Measurements from ENCODE around the gene TAF1C. TPM values are rescaled to one million over a fixed set of nuclear protein-coding genes. Genes with fewer than 3 reads are reported as not detected.

Gene TAF1C
- total RNA-seq, 4 donors from 2014 or later = 46.7 to 75.5 (median 55.2) TPM

- no peak for DNase-seq (ENCODE audit: low spot score in 2 of 2)
- Histone ChIP-seq H3K9me3 (no peaks in the 10 kb centered on the region), H3K4me1 (no peaks in the 10 kb centered on the region), H3K4me3 (no peak overlapping the region), H3K36me3 (no peaks in the 10 kb centered on the region), H3K27me3 (peaks cover 15% of the 10 kb centered on the region), H3K27ac (no peak overlapping the region)
- no peak for TF ChIP-seq POLR2A (IDR thresholded peaks at IDR 0.05)
- no peak for TF ChIP-seq CTCF (IDR thresholded peaks at IDR 0.05)
- no peak for TF ChIP-seq POLR2AphosphoS5 (IDR thresholded peaks at IDR 0.05)
- no peak for TF ChIP-seq EP300 (IDR thresholded peaks at IDR 0.05)
- WGBS = 36% methylated on average over 9 of the region's 9 CpGs
Measured at GRCh38 chr16:84159007-84159406, 27.9 kb downstream of the TAF1C start.

- Histone ChIP-seq H3K36me3 (no peaks in the 10 kb centered on the region), H3K4me1 (no peaks in the 10 kb centered on the region), H3K27ac (no peak overlapping the region), H3K4me3 (no peak overlapping the region), H3K27me3 (peaks cover 14% of the 10 kb centered on the region), H3K9me3 (no peaks in the 10 kb centered on the region)
- TF ChIP-seq CTCF (IDR thresholded peaks at IDR 0.05) (no peak), POLR2AphosphoS5 (IDR thresholded peaks at IDR 0.05) (no peak)
- no peak for DNase-seq (ENCODE audit: low spot score in 2 of 2)
- 26% methylated on average over 5 of the region's 5 CpGs for WGBS
Measured at GRCh38 chr16:84156342-84156784, 30.5 kb downstream of the TAF1C start.

GRCh38 chr16:84155771-84156170, 31.1 kb downstream of the TAF1C start:
- 91% methylated on average over 6 of the region's 6 CpGs for WGBS
- H3K4me3 ChIP-seq = no peak overlapping the region
- DNase-seq (ENCODE audit: low spot score in 2 of 2) = no peak
- peaks cover 8% of the 10 kb centered on the region for H3K27me3 ChIP-seq
- TF ChIP-seq POLR2AphosphoS5 (IDR thresholded peaks at IDR 0.05) (no peak), EP300 (IDR thresholded peaks at IDR 0.05) (no peak), POLR2A (IDR thresholded peaks at IDR 0.05) (no peak), CTCF (IDR thresholded peaks at IDR 0.05) (no peak)
- no peaks in the 10 kb centered on the region for H3K9me3 ChIP-seq
- no peaks in the 10 kb centered on the region for H3K4me1 ChIP-seq
- H3K36me3 ChIP-seq = no peaks in the 10 kb centered on the region
- H3K27ac ChIP-seq = no peak overlapping the region

- 96% methylated on average over 4 of the region's 4 CpGs for WGBS
- Histone ChIP-seq H3K27me3 (peaks cover 8% of the 10 kb centered on the region), H3K4me1 (no peaks in the 10 kb centered on the region), H3K27ac (no peak overlapping the region), H3K36me3 (no peaks in the 10 kb centered on the region), H3K9me3 (no peaks in the 10 kb centered on the region), H3K4me3 (no peak overlapping the region)
- DNase-seq (ENCODE audit: low spot score in 2 of 2) = no peak
- no peak for TF ChIP-seq POLR2A (IDR thresholded peaks at IDR 0.05)
- TF ChIP-seq POLR2AphosphoS5 (IDR thresholded peaks at IDR 0.05) = no peak
- TF ChIP-seq CTCF (IDR thresholded peaks at IDR 0.05) = no peak
- no peak for TF ChIP-seq EP300 (IDR thresholded peaks at IDR 0.05)
Measured at GRCh38 chr16:84155226-84155625, 31.6 kb downstream of the TAF1C start.

GRCh38 chr16:84153660-84154214, 33.1 kb downstream of the TAF1C start:
- WGBS = 59% methylated on average over 8 of the region's 8 CpGs
- H3K4me1 ChIP-seq = no peaks in the 10 kb centered on the region
- no peaks in the 10 kb centered on the region for H3K9me3 ChIP-seq
- H3K27ac ChIP-seq = no peak overlapping the region
- no peaks in the 10 kb centered on the region for H3K36me3 ChIP-seq
- TF ChIP-seq EP300 (IDR thresholded peaks at IDR 0.05) (no peak), CTCF (IDR thresholded peaks at IDR 0.05) (no peak)
- H3K4me3 ChIP-seq = no peak overlapping the region
- peaks cover 4% of the 10 kb centered on the region for H3K27me3 ChIP-seq
- no peak for DNase-seq (ENCODE audit: low spot score in 2 of 2)

All from suprapubic skin (tissue), 4 donors.